GM23338 (cell line): Measurements from ENCODE around the gene PSIP1. TPM values are rescaled to one million over a fixed set of nuclear protein-coding genes. Genes with fewer than 3 reads are reported as not detected.

Experiments
- ATAC-seq: fragments of 200-7000 bp; cut with Tn5 transposase; 3 replicates; pipeline ENCODE4 v1.9.1; 2020
- DNase-seq: peaks from one replicate; pipeline ENCODE4 v3.0.0-alpha.2; 2015; ENCODE audit warnings: low spot score
- H2AFZ ChIP-seq: fragments of 200-600 bp; sonication (generic); 2 replicates; pipeline ENCODE4 v1.8.0; 2016; ENCODE audit warnings: antibody characterized with exemption, mild to moderate bottlenecking, moderate library complexity
- H3F3A ChIP-seq: fragments of 200-600 bp; sonication (generic); replicated peaks from 2 replicates; pipeline ENCODE4 v1.8.0; 2017; ENCODE audit warnings: antibody characterized with exemption, mixed run types, low read depth
- H3K27ac ChIP-seq: fragments of 200-600 bp; sonication (generic); 2 replicates; pipeline ENCODE4 v1.6.1; 2016; ENCODE audit warnings: low read depth
- H3K27me3 ChIP-seq: fragments of 200-600 bp; sonication (generic); 2 replicates; pipeline ENCODE4 v1.8.0; 2016; ENCODE audit warnings: mild to moderate bottlenecking, mixed run types, moderate library complexity; ENCODE audit not compliant: insufficient read depth
- H3K36me3 ChIP-seq: fragments of 200-600 bp; sonication (generic); 2 replicates; pipeline ENCODE4 v1.8.0; 2016; ENCODE audit warnings: mild to moderate bottlenecking; ENCODE audit not compliant: insufficient read depth
- H3K4me1 ChIP-seq: fragments of 200-600 bp; sonication (generic); 2 replicates; pipeline ENCODE4 v1.8.0; 2016; ENCODE audit warnings: mild to moderate bottlenecking, moderate library complexity; ENCODE audit not compliant: insufficient read depth
- H3K4me2 ChIP-seq: fragments of 200-600 bp; sonication (generic); 2 replicates; pipeline ENCODE4 v1.7.1; 2017; ENCODE audit warnings: mixed run types
- H3K4me3 ChIP-seq: fragments of 200-600 bp; sonication (generic); 2 replicates; pipeline ENCODE4 v1.6.1; 2016; ENCODE audit warnings: mixed run types
- H3K79me2 ChIP-seq: fragments of 200-600 bp; sonication (generic); replicated peaks from 2 replicates; pipeline ENCODE4 v1.8.0; 2017; ENCODE audit warnings: mild to moderate bottlenecking; ENCODE audit not compliant: insufficient read depth
- H3K9me2 ChIP-seq: fragments of 200-600 bp; sonication (generic); 2 replicates; pipeline ENCODE4 v1.8.0; 2017; ENCODE audit not compliant: insufficient read depth
- H4K20me1 ChIP-seq: fragments of 200-600 bp; sonication (generic); replicated peaks from 2 replicates; pipeline ENCODE4 v1.8.0; 2017; ENCODE audit warnings: mild to moderate bottlenecking; ENCODE audit not compliant: insufficient read depth
- H3K27ac Mint-ChIP-seq: 2 replicates; pipeline ENCODE4 v1.8.0; 2020; ENCODE audit warnings: inconsistent platforms, mild to moderate bottlenecking, moderate library complexity, mixed read lengths
- H3K27me3 Mint-ChIP-seq: 3 replicates; pipeline ENCODE4 v1.8.0; 2022; ENCODE audit warnings: low read depth, mild to moderate bottlenecking, moderate library complexity, mixed read lengths, inconsistent platforms; ENCODE audit not compliant: insufficient read depth, poor library complexity
- H3K36me3 Mint-ChIP-seq: 3 replicates; pipeline ENCODE4 v1.8.0; 2021; ENCODE audit warnings: low read depth, mild to moderate bottlenecking, inconsistent platforms, moderate library complexity, mixed read lengths
- H3K4me1 Mint-ChIP-seq: 3 replicates; pipeline ENCODE4 v1.8.0; 2020; ENCODE audit warnings: mild to moderate bottlenecking, inconsistent platforms, mixed read lengths
- H3K4me3 Mint-ChIP-seq: 3 replicates; pipeline ENCODE4 v1.8.0; 2021; ENCODE audit warnings: moderate library complexity, mild to moderate bottlenecking, inconsistent platforms, mixed read lengths
- H3K9me3 Mint-ChIP-seq: 3 replicates; pipeline ENCODE4 v1.8.0; 2020; ENCODE audit warnings: moderate library complexity, mild to moderate bottlenecking, inconsistent platforms, mixed read lengths
- CREB1 ChIP-seq: fragments of 250-450 bp; sonication (Bioruptor Pico); IDR thresholded peaks from 2 replicates; pipeline ENCODE4 v1.5.0; 2020; ENCODE audit warnings: low read depth, mild to moderate bottlenecking, moderate library complexity
- ETS1 ChIP-seq: IDR thresholded peaks from 2 replicates; pipeline ENCODE4 v1.6.1; 2016; ENCODE audit warnings: antibody characterized with exemption
- EZH2 ChIP-seq: fragments of 200-600 bp; sonication (generic); IDR thresholded peaks from one replicate; pipeline ENCODE4 v1.8.0; 2017; ENCODE audit warnings: antibody characterized with exemption, mild to moderate bottlenecking, low read depth; ENCODE audit not compliant: unreplicated experiment
- EZH2phosphoT487 ChIP-seq: fragments of 200-600 bp; sonication (generic); IDR thresholded peaks from one replicate; pipeline ENCODE4 v1.8.1; 2018; ENCODE audit warnings: antibody characterized with exemption; ENCODE audit not compliant: unreplicated experiment
- JUNB ChIP-seq: IDR thresholded peaks from one replicate; pipeline ENCODE4 v1.6.1; 2016; ENCODE audit warnings: antibody characterized with exemption; ENCODE audit not compliant: unreplicated experiment
- NANOG ChIP-seq: IDR thresholded peaks from 2 replicates; pipeline ENCODE4 v1.6.1; 2016; ENCODE audit warnings: antibody characterized with exemption, borderline replicate concordance
- POLR2AphosphoS5 ChIP-seq: IDR thresholded peaks from 2 replicates; pipeline ENCODE4 v1.6.1; 2016; ENCODE audit warnings: antibody characterized with exemption, low read depth
- REST ChIP-seq: IDR thresholded peaks from one replicate; pipeline ENCODE4 v1.6.1; 2018; ENCODE audit warnings: antibody characterized with exemption; ENCODE audit not compliant: unreplicated experiment
- STAT1 ChIP-seq: IDR thresholded peaks from one replicate; pipeline ENCODE4 v1.6.1; 2016; ENCODE audit warnings: antibody characterized with exemption; ENCODE audit not compliant: unreplicated experiment
- ZNF114 ChIP-seq: fragments of 250-450 bp; sonication (Bioruptor Pico); IDR thresholded peaks from 2 replicates; pipeline ENCODE4 v1.5.0; 2020; ENCODE audit warnings: mild to moderate bottlenecking, moderate library complexity
- ZNF331 ChIP-seq: fragments of 250-450 bp; sonication (Bioruptor Pico); IDR thresholded peaks from 2 replicates; pipeline ENCODE4 v1.5.0; 2020; ENCODE audit warnings: low read depth, mild to moderate bottlenecking, moderate library complexity
- polyA plus RNA-seq: library from polyadenylated mRNA; unstranded; fragments of >200 nt; fragmentation: Nextera tagmentation; extraction: Ambion mirVana; gene quantifications from 2 replicates; pipeline ENCODE4 v1.2.1, GENCODE V29; 2016
- total RNA-seq: library from RNA; depleted of rRNA; stranded (reverse); fragments of >200 nt; shearing (Covaris generic); gene quantifications from 2 replicates; pipeline ENCODE4 v1.2.3, GENCODE V29; 2014

Gene PSIP1
- total and polyA plus RNA-seq, 2 experiments from 2014 or later = 332 to 989 TPM

GRCh38 chr9:15433191-15433590 lies 77.6 kb downstream of the PSIP1 start:
- TF ChIP-seq REST (no peak), EZH2phosphoT487 (no peak), ZNF114 (CRISPR knock-in tag) (no peak), EZH2 (no peak), POLR2AphosphoS5 (no peak), ZNF331 (no peak), NANOG (no peak), ETS1 (no peak), CREB1 (CRISPR knock-in tag) (no peak), STAT1 (no peak)
- H3K27ac ChIP-seq = no peak overlapping the region
- peaks cover 15% of the 10 kb centered on the region; the same call in 2 of the 3 replicates for H3K4me1 Mint-ChIP-seq
- H3K27me3 ChIP-seq = no peaks in the 10 kb centered on the region
- no peak for DNase-seq
- H3F3A ChIP-seq = no peaks in the 10 kb centered on the region
- H4K20me1 ChIP-seq = peaks cover 12% of the 10 kb centered on the region; the same call in 1 of the 2 replicates
- peaks cover 15% of the 10 kb centered on the region for H3K36me3 ChIP-seq
- no peak overlapping the region for H2AFZ ChIP-seq
- no peaks in the 10 kb centered on the region for H3K4me1 ChIP-seq
- H3K27me3 Mint-ChIP-seq = peaks cover 2% of the 10 kb centered on the region
- no peak overlapping the region for H3K27ac Mint-ChIP-seq
- H3K4me2 ChIP-seq = no peak overlapping the region
- no peaks in the 10 kb centered on the region for H3K9me2 ChIP-seq
- no peaks in the 10 kb centered on the region for H3K9me3 Mint-ChIP-seq
- H3K4me3 ChIP-seq = no peak overlapping the region
- no peak overlapping the region for H3K4me3 Mint-ChIP-seq
- H3K36me3 Mint-ChIP-seq = peaks cover 56% of the 10 kb centered on the region
- peaks cover 89% of the 10 kb centered on the region for H3K79me2 ChIP-seq
- no peak for ATAC-seq

- no peaks in the 10 kb centered on the region for H3F3A ChIP-seq
- peaks cover 14% of the 10 kb centered on the region for H3K36me3 ChIP-seq
- ATAC-seq (peak; percentile 74), DNase-seq (peak; percentile 14)
- no peak overlapping the region for H2AFZ ChIP-seq
- H3K27ac ChIP-seq = peak overlapping the region; percentile 35; the same call in 1 of the 2 replicates
- Mint-ChIP-seq H3K27me3 (peaks cover 2% of the 10 kb centered on the region), H3K36me3 (peaks cover 54% of the 10 kb centered on the region), H3K9me3 (no peaks in the 10 kb centered on the region), H3K27ac (peak overlapping the region; percentile 71), H3K4me1 (peaks cover 15% of the 10 kb centered on the region; the same call in 2 of the 3 replicates), H3K4me3 (no peak overlapping the region)
- peaks cover 17% of the 10 kb centered on the region; the same call in 1 of the 2 replicates for H4K20me1 ChIP-seq
- H3K27me3 ChIP-seq = no peaks in the 10 kb centered on the region
- H3K4me3 ChIP-seq = no peak overlapping the region
- H3K9me2 ChIP-seq = no peaks in the 10 kb centered on the region
- H3K4me2 ChIP-seq = no peak overlapping the region
- no peaks in the 10 kb centered on the region for H3K4me1 ChIP-seq
- TF ChIP-seq JUNB (no peak), REST (no peak), ZNF331 (no peak), CREB1 (CRISPR knock-in tag) (no peak), STAT1 (no peak)
- peaks cover 89% of the 10 kb centered on the region for H3K79me2 ChIP-seq
These were observed 79.6 kb downstream of the PSIP1 start for GRCh38 chr9:15430920-15431844.
